ENCODE data around the gene OR52A5. TPM values are rescaled to one million over a fixed set of nuclear protein-coding genes. Genes with fewer than 3 reads are reported as not detected.

OR52A5 gene
- total RNA-seq, 2 experiments from 2014 or later, result not detected

- no peaks in the 10 kb centered on the region for H3K36me3 ChIP-seq (ENCODE audit: insufficient read depth, low read length)
- no peak overlapping the region for H3K27ac ChIP-seq (ENCODE audit: low read depth, low read length, poor library complexity, severe bottlenecking)
- H3K9me2 ChIP-seq (ENCODE audit: insufficient read depth, low read length), result no peaks in the 10 kb centered on the region
- no peak overlapping the region for H2AFZ ChIP-seq (ENCODE audit: low read length)
- no peak overlapping the region for H3K4me2 ChIP-seq (ENCODE audit: low read length)
- ChIA-PET POLR2A (no interaction called here), CTCF (ENCODE audit: unreplicated experiment) (no interaction called here)
- TF ChIP-seq CTCF (conservative IDR thresholded peaks at IDR 0.05; ENCODE audit: low read length) (no peak), EZH2phosphoT487 (IDR thresholded peaks at IDR 0.05; ENCODE audit: borderline replicate concordance, low read depth, low read length) (no peak)
- no peaks in the 10 kb centered on the region for H3K79me2 ChIP-seq (ENCODE audit: insufficient read depth, low read depth, low read length)
- intact Hi-C loops (cut with micrococcal nuclease; ENCODE audit: unreplicated experiment), result no loop called here
- no TSS peak for BruUV-seq (replicated peaks)
- H3K9me3 ChIP-seq (ENCODE audit: low read length), result no peaks in the 10 kb centered on the region
- no peak for DNase-seq (ENCODE audit: low spot score)
- no peaks in the 10 kb centered on the region for H4K20me1 ChIP-seq (ENCODE audit: insufficient read depth, low read length)
- no peaks in the 10 kb centered on the region for H3K4me1 ChIP-seq (ENCODE audit: insufficient read depth, low read length, poor library complexity, severe bottlenecking)
- no peak overlapping the region for H3K4me3 ChIP-seq (ENCODE audit: low read depth, low read length, poor library complexity, severe bottlenecking)
Measured at GRCh38 chr11:5088556-5088955, 49.6 kb downstream of the OR52A5 start.

- Histone ChIP-seq H3K9me2 (ENCODE audit: insufficient read depth, low read length) (no peaks in the 10 kb centered on the region), H2AFZ (ENCODE audit: low read length) (no peak overlapping the region), H3K4me2 (ENCODE audit: low read length) (no peak overlapping the region), H3K9me3 (ENCODE audit: low read length) (no peaks in the 10 kb centered on the region), H3K4me1 (ENCODE audit: insufficient read depth, low read length, poor library complexity, severe bottlenecking) (no peaks in the 10 kb centered on the region), H3K36me3 (ENCODE audit: insufficient read depth, low read length) (no peaks in the 10 kb centered on the region), H3K79me2 (ENCODE audit: insufficient read depth, low read depth, low read length) (no peaks in the 10 kb centered on the region), H3K4me3 (ENCODE audit: low read depth, low read length, poor library complexity, severe bottlenecking) (no peak overlapping the region), H4K20me1 (ENCODE audit: insufficient read depth, low read length) (no peaks in the 10 kb centered on the region), H3K27ac (ENCODE audit: low read depth, low read length, poor library complexity, severe bottlenecking) (no peak overlapping the region)
- intact Hi-C loops (cut with micrococcal nuclease; ENCODE audit: unreplicated experiment), result no loop called here
- CTCF ChIA-PET (ENCODE audit: unreplicated experiment), result no interaction called here
- no TSS peak for BruUV-seq (replicated peaks)
- DNase-seq (ENCODE audit: low spot score), result no peak
- POLR2A ChIA-PET, result interaction anchor here (0.6 kb wide), 1 partner anchor 648 kb away, joined by 3 read pairs; no protein-coding TSS in a partner anchor
- no peak for TF ChIP-seq CTCF (conservative IDR thresholded peaks at IDR 0.05; ENCODE audit: low read length)
- TF ChIP-seq EZH2phosphoT487 (IDR thresholded peaks at IDR 0.05; ENCODE audit: borderline replicate concordance, low read depth, low read length), result no peak
Measured at GRCh38 chr11:5083602-5084001, 54.6 kb downstream of the OR52A5 start.

GRCh38 chr11:5081405-5081804 lies 56.8 kb downstream of the OR52A5 start:
- POLR2A ChIA-PET, result no interaction called here
- no peak overlapping the region for H3K4me2 ChIP-seq (ENCODE audit: low read length)
- H3K4me3 ChIP-seq (ENCODE audit: low read depth, low read length, poor library complexity, severe bottlenecking), result no peak overlapping the region
- no TSS peak for BruUV-seq (replicated peaks)
- no peak for TF ChIP-seq EZH2phosphoT487 (IDR thresholded peaks at IDR 0.05; ENCODE audit: borderline replicate concordance, low read depth, low read length)
- TF ChIP-seq CTCF (conservative IDR thresholded peaks at IDR 0.05; ENCODE audit: low read length), result no peak
- H3K79me2 ChIP-seq (ENCODE audit: insufficient read depth, low read depth, low read length), result no peaks in the 10 kb centered on the region
- no peak overlapping the region for H2AFZ ChIP-seq (ENCODE audit: low read length)
- no peaks in the 10 kb centered on the region for H4K20me1 ChIP-seq (ENCODE audit: insufficient read depth, low read length)
- no peak for DNase-seq (ENCODE audit: low spot score)
- CTCF ChIA-PET (ENCODE audit: unreplicated experiment), result no interaction called here
- H3K36me3 ChIP-seq (ENCODE audit: insufficient read depth, low read length), result no peaks in the 10 kb centered on the region
- no peaks in the 10 kb centered on the region for H3K9me2 ChIP-seq (ENCODE audit: insufficient read depth, low read length)
- H3K4me1 ChIP-seq (ENCODE audit: insufficient read depth, low read length, poor library complexity, severe bottlenecking), result no peaks in the 10 kb centered on the region
- intact Hi-C loops (cut with micrococcal nuclease; ENCODE audit: unreplicated experiment), result no loop called here
- no peaks in the 10 kb centered on the region for H3K9me3 ChIP-seq (ENCODE audit: low read length)
- no peak overlapping the region for H3K27ac ChIP-seq (ENCODE audit: low read depth, low read length, poor library complexity, severe bottlenecking)

Other genes starting within 250 kb of the OR52A5 start
- not detected in 2 replicates for gene OR51A7, start 234.6 kb downstream of the OR52A5 start, total RNA-seq (2014; rRNA removed; shearing (Covaris generic))
- gene OR51A7, start 234.6 kb downstream of the OR52A5 start, total RNA-seq (2022), result not detected in 2 replicates
- not detected in 2 replicates for gene OR51G2, start 219.0 kb downstream of the OR52A5 start, total RNA-seq (2014; rRNA removed; shearing (Covaris generic))
- gene OR51G2, start 219.0 kb downstream of the OR52A5 start, total RNA-seq (2022), result not detected in 2 replicates
- gene OR51G1, start 214.0 kb downstream of the OR52A5 start, total RNA-seq (2014; rRNA removed; shearing (Covaris generic)), result not detected in 2 replicates
- gene OR51G1, start 214.0 kb downstream of the OR52A5 start, total RNA-seq (2022), result not detected in 2 replicates
- not detected in 2 replicates for gene OR51A4, start 190.8 kb downstream of the OR52A5 start, total RNA-seq (2014; rRNA removed; shearing (Covaris generic))
- gene OR51A4, start 190.8 kb downstream of the OR52A5 start, total RNA-seq (2022), result not detected in 2 replicates
- gene OR51A2, start 182.6 kb downstream of the OR52A5 start, total RNA-seq (2014; rRNA removed; shearing (Covaris generic)), result not detected in 2 replicates
- not detected in 2 replicates for gene OR51A2, start 182.6 kb downstream of the OR52A5 start, total RNA-seq (2022)
- not detected in 2 replicates for gene OR51L1, start 143.5 kb downstream of the OR52A5 start, total RNA-seq (2014; rRNA removed; shearing (Covaris generic))
- not detected in 2 replicates for gene OR51L1, start 143.5 kb downstream of the OR52A5 start, total RNA-seq (2022)
- gene OR52J3, start 91.8 kb downstream of the OR52A5 start, total RNA-seq (2014; rRNA removed; shearing (Covaris generic)), result not detected in 2 replicates
- gene OR52J3, start 91.8 kb downstream of the OR52A5 start, total RNA-seq (2022), result not detected in 2 replicates
- gene OR52E2, start 78.7 kb downstream of the OR52A5 start, total RNA-seq (2014; rRNA removed; shearing (Covaris generic)), result not detected in 2 replicates
- gene OR52E2, start 78.7 kb downstream of the OR52A5 start, total RNA-seq (2022), result not detected in 2 replicates
- gene OR52E1, start 68.8 kb downstream of the OR52A5 start, total RNA-seq (2014; rRNA removed; shearing (Covaris generic)), result not detected in 2 replicates
- not detected in 2 replicates for gene OR52E1, start 68.8 kb downstream of the OR52A5 start, total RNA-seq (2022)
- not detected in 2 replicates for gene OR52A1, start 16.4 kb upstream of the OR52A5 start, total RNA-seq (2014; rRNA removed; shearing (Covaris generic))
- gene OR52A1, start 16.4 kb upstream of the OR52A5 start, total RNA-seq (2022), result not detected in 2 replicates
- not detected in 2 replicates for gene OR51V1, start 62.3 kb upstream of the OR52A5 start, total RNA-seq (2014; rRNA removed; shearing (Covaris generic))
- not detected in 2 replicates for gene OR51V1, start 62.3 kb upstream of the OR52A5 start, total RNA-seq (2022)
- gene HBB, start 88.7 kb upstream of the OR52A5 start, total RNA-seq (2014; rRNA removed; shearing (Covaris generic)), result not detected in 2 replicates
- gene HBB, start 88.7 kb upstream of the OR52A5 start, total RNA-seq (2022), result not detected in 2 replicates
- not detected in 2 replicates for gene HBD, start 96.1 kb upstream of the OR52A5 start, total RNA-seq (2014; rRNA removed; shearing (Covaris generic))
- gene HBD, start 96.1 kb upstream of the OR52A5 start, total RNA-seq (2022), result not detected in 2 replicates
- gene HBG1, start 111.5 kb upstream of the OR52A5 start, total RNA-seq (2014; rRNA removed; shearing (Covaris generic)), result not detected in 2 replicates
- gene HBG1, start 111.5 kb upstream of the OR52A5 start, total RNA-seq (2022), result not detected in 2 replicates
- gene HBG2, start 116.4 kb upstream of the OR52A5 start, total RNA-seq (2014; rRNA removed; shearing (Covaris generic)), result not detected in 2 replicates
- not detected in 2 replicates for gene HBG2, start 116.4 kb upstream of the OR52A5 start, total RNA-seq (2022)
- gene HBE1, start 131.6 kb upstream of the OR52A5 start, total RNA-seq (2014; rRNA removed; shearing (Covaris generic)), result not detected in 2 replicates
- gene HBE1, start 131.6 kb upstream of the OR52A5 start, total RNA-seq (2022), result not detected in 2 replicates
- gene OR51B4, start 163.6 kb upstream of the OR52A5 start, total RNA-seq (2014; rRNA removed; shearing (Covaris generic)), result not detected in 2 replicates
- not detected in 2 replicates for gene OR51B4, start 163.6 kb upstream of the OR52A5 start, total RNA-seq (2022)
- not detected in 2 replicates for gene OR51B2, start 185.9 kb upstream of the OR52A5 start, total RNA-seq (2014; rRNA removed; shearing (Covaris generic))
- gene OR51B2, start 185.9 kb upstream of the OR52A5 start, total RNA-seq (2022), result not detected in 2 replicates
- gene OR51B5, start 205.2 kb upstream of the OR52A5 start, total RNA-seq (2014; rRNA removed; shearing (Covaris generic)), result 0.16 TPM in 1 of 2 replicates, not detected in the other
- gene OR51B5, start 205.2 kb upstream of the OR52A5 start, total RNA-seq (2022), result not detected in 2 replicates
- gene OR51B6, start 213.2 kb upstream of the OR52A5 start, total RNA-seq (2014; rRNA removed; shearing (Covaris generic)), result not detected in 2 replicates
- gene OR51B6, start 213.2 kb upstream of the OR52A5 start, total RNA-seq (2022), result not detected in 2 replicates
- gene OR51M1, start 245.5 kb upstream of the OR52A5 start, total RNA-seq (2014; rRNA removed; shearing (Covaris generic)), result not detected in 2 replicates
- gene OR51M1, start 245.5 kb upstream of the OR52A5 start, total RNA-seq (2022), result not detected in 2 replicates

Data from OCI-LY7 (cell line).